HG03045 (cell line): ENCODE measurements around the gene SLC25A43.
A peak's percentile ranks its signal among the peaks of the same experiment; 100 is the strongest.
"Not testable (repeated sequence)": the region's sequence is repeated elsewhere in the genome, so short reads cannot be mapped to it uniquely, and the experiment has no call there.

ENCODE experiments used
- ATAC-seq: cut with Tn5 transposase; IDR thresholded peaks from one replicate; pipeline ENCODE4 v1.9.1; 2021; ENCODE audit warnings: mild to moderate bottlenecking, moderate library complexity; ENCODE audit not compliant: unreplicated experiment

SLC25A43 gene

GRCh38 chrX:119398974-119399771, at the start of gene SLC25A43:
Gene SLC25A43, plus strand, starts transcription at chrX:119399336. Its CDS starts 68 bp downstream, at chrX:119399404.
- ATAC-seq, result peak; percentile 93

GRCh38 chrX:119359618-119360382, 39.3 kb upstream of the SLC25A43 start:
- no peak for ATAC-seq

GRCh38 chrX:119361451-119361850, 37.7 kb upstream of the SLC25A43 start:
- ATAC-seq, result not testable (repeated sequence)

- not testable (repeated sequence) for ATAC-seq
These were observed 37.1 kb upstream of the SLC25A43 start for GRCh38 chrX:119362074-119362473.

DNA sequence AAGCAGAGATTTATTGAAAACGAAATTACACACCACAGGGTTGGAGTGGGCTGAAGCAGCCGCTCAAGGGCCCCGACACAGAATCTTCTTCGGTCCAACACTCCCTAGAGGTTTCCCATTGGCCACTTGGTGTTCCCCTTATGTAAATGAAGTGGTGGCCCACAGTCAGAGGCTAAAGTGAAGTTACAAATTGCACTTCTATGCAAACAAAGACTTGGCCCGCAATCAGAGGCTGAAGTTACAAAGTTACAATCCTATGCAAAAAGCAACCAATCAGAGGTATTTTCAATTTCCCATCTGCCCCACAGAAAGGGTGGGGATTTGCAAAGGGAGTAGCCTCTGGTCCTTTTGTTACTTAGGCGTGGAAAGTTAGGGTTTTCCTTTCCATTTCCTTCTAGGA, 35.7 kb upstream of the SLC25A43 start:
- no peak for ATAC-seq

- ATAC-seq, result not testable (repeated sequence)
These were observed 27.3 kb upstream of the SLC25A43 start for GRCh38 chrX:119371861-119372260.

GRCh38 chrX:119374736-119375135, 24.4 kb upstream of the SLC25A43 start:
- ATAC-seq, result no peak

- ATAC-seq, result no peak
These were observed 23.6 kb upstream of the SLC25A43 start for GRCh38 chrX:119375561-119375960.

- no peak for ATAC-seq
These were observed 22.8 kb upstream of the SLC25A43 start for GRCh38 chrX:119376312-119376711.

GRCh38 chrX:119381349-119381944, 17.7 kb upstream of the SLC25A43 start:
- no peak for ATAC-seq

DNA sequence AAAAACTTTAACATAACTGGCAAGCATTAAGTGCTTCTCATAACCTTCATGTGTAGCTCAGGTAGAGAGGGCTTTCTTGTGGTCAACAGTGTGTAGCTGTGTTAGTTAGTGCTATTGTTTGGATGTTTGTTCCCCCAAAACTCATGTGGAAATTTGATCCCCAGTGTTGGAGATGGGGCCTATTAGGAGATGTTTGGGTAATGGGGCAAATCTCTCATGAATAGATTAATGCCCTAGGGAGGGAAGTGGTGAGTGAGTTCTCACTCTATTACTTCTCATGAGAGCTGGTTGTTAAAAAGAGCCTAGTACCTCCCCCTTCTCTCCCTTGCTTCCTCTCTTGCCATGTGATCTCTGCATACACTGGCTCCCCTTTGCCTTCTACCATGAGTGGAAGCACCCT, 16.5 kb upstream of the SLC25A43 start:
- ATAC-seq, result no peak

GRCh38 chrX:119386685-119387084, 12.5 kb upstream of the SLC25A43 start:
- not testable (repeated sequence) for ATAC-seq

DNA sequence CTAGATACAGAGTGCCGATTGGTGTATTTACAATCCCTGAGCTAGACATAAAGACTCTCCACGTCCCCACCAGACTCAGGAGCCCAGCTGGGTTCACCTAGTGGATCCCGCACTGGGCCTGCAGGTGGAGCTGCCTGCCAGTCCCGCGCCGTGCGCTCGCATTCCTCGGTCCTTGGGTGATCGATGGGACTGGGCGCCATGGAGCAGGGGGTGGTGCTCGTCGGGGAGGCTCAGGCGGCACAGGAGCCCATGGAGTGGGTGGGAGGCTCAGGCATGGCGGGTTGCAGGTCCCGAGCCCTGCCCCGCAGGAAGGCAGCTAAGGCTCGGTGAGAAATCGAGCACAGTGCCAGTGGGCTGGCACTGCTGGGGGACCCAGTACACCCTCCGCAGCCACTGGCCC, 11.7 kb upstream of the SLC25A43 start:
- ATAC-seq, result not testable (repeated sequence)

GRCh38 chrX:119389214-119389613, 9.9 kb upstream of the SLC25A43 start:
- ATAC-seq, result no peak

GRCh38 chrX:119389871-119390501, 9.2 kb upstream of the SLC25A43 start:
- ATAC-seq, result no peak

GRCh38 chrX:119391279-119391678, 7.9 kb upstream of the SLC25A43 start:
- ATAC-seq, result no peak

DNA sequence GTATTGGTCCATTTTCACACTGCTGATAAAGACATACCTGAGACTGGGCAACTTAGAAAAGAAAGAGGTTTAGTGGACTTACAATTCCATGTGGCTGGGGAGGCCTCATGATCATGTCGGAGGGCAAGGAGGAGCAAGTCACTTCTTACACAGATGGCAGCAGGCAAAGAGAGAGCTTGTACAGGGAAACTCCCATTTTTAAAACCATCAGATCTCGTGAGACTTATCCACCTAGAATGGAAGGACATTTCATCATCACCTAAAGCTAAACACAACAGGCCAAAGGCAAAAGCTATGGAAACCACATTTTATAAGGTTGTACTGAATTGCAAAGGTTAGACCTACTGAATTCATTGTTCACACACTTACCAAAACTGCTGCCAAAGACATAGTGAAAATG, 6.0 kb upstream of the SLC25A43 start:
- no peak for ATAC-seq

- no peak for ATAC-seq
These were observed 556 bp upstream of the SLC25A43 start for GRCh38 chrX:119398587-119398973.

- no peak for ATAC-seq
These were observed 601 bp downstream of the SLC25A43 start for GRCh38 chrX:119399772-119400101.

DNA sequence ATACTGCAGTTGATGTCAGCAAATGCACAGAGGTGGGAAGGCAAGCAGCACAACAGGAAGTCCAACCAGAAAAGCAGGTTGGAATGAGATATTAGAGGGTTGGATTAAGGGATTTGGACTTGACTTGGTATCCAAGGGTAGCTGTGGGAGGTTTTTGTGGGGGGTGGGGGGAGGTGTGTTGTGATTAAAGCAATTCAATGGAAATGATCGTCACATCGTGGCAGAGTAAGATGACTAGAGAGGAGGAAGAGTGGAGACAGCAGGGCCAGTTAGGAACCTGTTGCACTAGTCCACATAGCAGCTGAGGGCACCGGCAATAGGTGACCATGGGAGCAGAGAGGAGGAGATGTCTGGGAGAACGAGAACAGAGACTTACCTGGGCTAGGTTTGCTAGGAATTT, 2.4 kb downstream of the SLC25A43 start:
- no peak for ATAC-seq

DNA sequence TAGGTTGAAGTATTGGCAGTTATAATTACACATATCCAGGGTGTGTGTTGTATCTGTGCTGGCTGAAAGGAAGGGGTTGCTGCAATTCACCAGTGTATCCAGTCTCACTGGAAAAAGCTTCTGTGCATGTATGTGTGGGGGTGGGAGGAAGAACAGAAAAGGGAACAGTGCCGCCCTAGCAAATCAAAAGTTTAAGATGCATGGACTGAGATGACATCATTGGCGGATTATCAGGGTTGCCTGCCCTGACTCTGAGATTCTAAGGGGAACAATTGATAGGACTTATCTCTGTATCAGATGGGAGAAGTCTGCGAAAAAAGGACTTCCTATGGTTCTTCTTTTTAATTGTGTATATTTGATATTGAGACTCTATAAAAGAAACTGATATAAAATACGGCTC, 3.5 kb downstream of the SLC25A43 start:
- no peak for ATAC-seq
